Measurements from ENCODE around the gene RIOK2.

The RIOK2 gene

DNA sequence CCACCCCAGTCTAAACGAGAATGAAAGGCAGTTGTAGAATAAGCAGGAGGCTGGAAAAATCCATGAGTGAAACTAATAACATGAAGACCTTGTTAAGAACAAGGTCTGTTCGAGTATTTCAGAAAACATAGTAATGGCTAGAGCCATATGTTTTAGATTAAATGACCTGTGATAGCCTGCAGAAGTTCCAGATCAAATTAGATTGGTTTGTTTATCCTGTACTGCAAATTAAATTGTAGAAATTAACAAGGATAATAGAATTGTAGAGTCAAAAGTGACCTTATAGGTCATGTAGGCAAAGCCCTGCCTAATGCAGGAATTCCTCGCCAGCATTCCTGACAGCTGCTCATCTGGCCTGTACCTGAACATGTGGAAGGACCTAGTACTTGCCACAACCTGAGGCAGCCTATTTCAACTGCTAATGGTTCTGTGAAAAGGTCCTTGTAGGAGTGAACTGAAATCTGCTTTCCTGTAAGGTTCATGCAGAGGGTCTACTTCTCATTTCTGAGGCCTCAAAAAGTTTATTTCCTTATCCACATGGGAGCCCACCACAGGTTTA is 57.8 kb downstream of the RIOK2 start:
- DNase-seq (ENCODE audit: low spot score): no peak

DNA sequence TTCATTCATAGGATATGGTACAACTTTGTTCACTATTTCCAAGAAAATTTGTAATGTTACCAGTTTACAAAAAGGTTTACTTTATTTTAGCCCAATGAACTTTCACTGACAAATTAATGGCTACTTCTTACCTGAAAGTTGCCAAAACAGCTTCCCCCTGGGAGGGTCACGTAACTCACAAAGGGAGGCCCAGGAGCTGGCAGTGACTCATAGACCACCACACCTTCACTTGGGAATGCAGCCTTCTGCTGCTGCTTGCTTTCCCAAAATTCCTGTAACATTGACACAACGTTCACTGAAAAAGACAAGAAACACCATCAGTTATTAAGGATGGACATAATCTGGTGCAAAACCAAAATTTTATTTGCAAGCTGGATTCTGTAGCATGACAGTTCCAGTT is 58.7 kb downstream of the RIOK2 start:
- no peak for DNase-seq (ENCODE audit: low spot score)

DNA sequence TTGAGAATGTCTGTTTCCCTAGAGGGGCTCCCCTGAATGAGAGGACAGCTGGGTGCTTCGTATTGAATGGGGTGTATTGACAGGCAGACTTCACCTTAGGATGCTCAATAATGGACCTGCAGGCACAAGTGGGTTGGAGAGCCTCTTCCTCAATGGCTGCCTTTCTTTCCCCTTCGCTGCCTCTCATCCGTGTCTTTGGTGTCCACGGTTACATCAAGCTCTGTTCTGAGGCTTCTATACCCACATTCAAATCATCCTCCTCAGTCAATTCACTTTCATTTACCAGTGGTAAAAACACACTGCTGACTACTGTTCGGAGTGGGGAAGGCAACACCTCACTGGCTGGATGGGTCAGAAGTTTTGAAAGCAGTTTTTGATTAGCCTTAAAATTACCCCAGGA is 61.2 kb downstream of the RIOK2 start:
- DNase-seq (ENCODE audit: low spot score): no peak

DNA sequence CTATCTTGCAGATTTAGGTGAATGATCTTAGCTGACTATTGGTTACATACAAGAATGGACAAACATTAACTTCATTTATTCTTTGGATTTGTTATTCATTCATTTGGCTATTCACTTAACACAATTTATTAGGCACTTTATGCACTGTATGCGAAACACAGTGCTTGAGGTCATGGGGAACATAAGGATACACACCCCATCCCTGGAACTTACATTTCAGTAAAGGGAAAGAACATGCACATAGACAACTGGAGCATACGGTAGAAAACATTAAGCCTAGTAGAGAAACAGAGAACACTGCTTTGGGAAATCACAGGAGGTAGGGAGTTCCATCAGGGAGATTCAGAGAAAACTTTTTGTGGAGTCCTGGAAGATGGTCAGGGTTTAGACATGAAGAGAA is 62.9 kb downstream of the RIOK2 start:
- no peak for DNase-seq (ENCODE audit: low spot score)

DNA sequence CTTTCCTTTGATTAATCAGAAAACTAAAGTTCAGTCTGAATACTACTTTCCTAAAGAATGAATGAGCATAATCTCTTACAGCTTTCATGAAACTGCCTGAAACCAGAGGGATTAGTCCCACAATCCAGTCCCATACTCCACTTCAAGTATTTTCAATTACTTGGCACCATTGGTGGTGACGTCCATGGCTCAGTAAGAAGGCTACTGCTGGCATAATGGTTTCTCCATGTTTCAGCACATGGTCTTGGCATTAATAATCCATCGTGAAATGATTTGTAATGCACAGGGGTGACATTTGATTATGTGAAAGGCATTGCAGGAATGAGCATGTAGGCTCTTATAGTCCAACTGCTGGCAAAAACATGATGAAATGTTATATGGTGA is 64.0 kb downstream of the RIOK2 start:
- DNase-seq (ENCODE audit: low spot score): no peak

- no peak for DNase-seq (ENCODE audit: low spot score)
Observed at GRCh38 chr5:97118261-97119006, 64.6 kb downstream of the RIOK2 start.

DNA sequence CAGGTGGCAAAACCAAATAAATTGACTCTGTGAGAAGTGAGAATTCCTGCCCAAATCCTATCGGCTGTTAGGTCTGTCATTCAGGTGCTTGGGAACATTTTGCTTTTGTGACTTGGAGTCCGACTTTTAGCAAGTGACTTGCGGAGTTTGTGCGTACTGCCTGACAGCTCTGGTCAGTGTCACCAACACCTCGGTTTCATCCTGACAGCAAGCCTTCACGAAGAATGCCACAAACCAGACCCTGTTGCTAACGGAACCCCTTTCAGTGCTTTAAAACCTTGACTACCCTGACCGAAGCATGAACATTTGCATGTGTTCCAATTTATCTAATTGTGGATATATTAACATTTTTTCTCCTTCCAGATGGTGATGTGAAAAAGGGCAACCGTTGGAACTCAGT is 67.1 kb downstream of the RIOK2 start:
- DNase-seq (ENCODE audit: low spot score): no peak

DNA sequence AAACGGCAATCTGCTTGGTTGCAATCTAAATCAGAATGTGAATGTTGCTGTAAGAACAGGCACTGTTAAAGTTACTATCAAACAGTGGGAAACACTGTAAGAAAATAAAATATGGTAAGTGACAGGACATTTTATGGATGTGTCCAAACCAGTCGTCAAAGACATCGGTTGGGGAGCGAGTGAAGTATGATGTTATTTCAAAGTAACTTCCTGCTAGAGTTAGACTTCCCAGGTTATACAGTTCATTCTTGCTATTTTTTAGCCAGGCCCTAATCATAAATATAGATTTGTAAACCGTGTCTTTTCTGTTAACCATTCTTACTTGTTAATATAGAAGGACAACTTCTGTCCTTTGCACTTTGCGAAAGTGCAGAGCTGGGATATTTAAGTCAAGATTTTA is 70.8 kb downstream of the RIOK2 start:
- no peak for DNase-seq (ENCODE audit: low spot score)

GRCh38 chr5:97111616-97112015 is 71.4 kb downstream of the RIOK2 start:
- DNase-seq (ENCODE audit: low spot score): no peak

DNA sequence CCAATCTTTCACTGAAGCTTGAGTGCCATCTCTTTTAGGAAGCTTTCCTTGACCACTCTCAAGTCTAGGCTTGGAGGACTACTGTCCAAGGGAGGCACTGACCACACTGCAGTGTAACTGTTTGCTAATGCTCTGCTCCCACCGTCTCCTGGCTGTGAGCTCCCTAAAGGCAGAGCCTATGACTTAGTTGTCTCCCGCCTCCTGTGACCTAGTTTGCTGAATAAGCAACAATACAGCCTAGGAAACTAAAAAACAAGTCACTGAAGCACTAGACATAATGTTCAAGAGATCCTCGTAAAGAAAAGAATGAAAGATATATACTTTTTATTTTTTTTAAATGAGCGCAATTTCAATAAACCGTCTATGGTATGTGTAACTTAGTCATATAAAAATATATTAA is 72.0 kb downstream of the RIOK2 start:
- no peak for DNase-seq (ENCODE audit: low spot score)

Measured in COLO829 (cell line).